ENCODE results near the gene CABLES2. TPM values are rescaled to one million over a fixed set of nuclear protein-coding genes. Genes with fewer than 3 reads are reported as not detected.

Gene CABLES2, protein sequence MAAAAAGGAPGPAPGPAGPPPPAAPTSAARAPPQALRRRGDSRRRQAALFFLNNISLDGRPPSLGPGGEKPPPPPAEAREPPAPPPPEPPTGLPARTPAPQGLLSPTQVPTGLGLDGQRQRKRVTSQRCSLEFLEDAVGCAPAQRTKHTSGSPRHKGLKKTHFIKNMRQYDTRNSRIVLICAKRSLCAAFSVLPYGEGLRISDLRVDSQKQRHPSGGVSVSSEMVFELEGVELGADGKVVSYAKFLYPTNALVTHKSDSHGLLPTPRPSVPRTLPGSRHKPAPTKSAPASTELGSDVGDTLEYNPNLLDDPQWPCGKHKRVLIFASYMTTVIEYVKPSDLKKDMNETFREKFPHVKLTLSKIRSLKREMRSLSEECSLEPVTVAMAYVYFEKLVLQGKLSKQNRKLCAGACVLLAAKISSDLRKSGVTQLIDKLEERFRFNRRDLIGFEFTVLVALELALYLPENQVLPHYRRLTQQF
- total RNA-seq, result 10 to 100 TPM; 20.6 to 25.3 TPM
- long read RNA-seq, partial matches to known transcripts, result 7 of 17 reads
- long read RNA-seq, other reads (novel, unspliced or antisense), result 9 of 17 reads

GRCh38 chr20:62407221-62407992 lies at the start of gene CABLES2:
Gene CABLES2, minus strand, starts transcription at chr20:62407285. Its CDS starts 9 bp downstream, at chr20:62407276.
- intact Hi-C loops (cut with DNase I), result no loop called here
- DNase-seq (peak; percentile 97), ATAC-seq (peak; percentile 90 to 91)

- DNase-seq (no peak), ATAC-seq (no peak)
- intact Hi-C loops (cut with DNase I), result no loop called here
These were observed 48.8 kb upstream of the CABLES2 start for GRCh38 chr20:62455929-62456328.

DNA sequence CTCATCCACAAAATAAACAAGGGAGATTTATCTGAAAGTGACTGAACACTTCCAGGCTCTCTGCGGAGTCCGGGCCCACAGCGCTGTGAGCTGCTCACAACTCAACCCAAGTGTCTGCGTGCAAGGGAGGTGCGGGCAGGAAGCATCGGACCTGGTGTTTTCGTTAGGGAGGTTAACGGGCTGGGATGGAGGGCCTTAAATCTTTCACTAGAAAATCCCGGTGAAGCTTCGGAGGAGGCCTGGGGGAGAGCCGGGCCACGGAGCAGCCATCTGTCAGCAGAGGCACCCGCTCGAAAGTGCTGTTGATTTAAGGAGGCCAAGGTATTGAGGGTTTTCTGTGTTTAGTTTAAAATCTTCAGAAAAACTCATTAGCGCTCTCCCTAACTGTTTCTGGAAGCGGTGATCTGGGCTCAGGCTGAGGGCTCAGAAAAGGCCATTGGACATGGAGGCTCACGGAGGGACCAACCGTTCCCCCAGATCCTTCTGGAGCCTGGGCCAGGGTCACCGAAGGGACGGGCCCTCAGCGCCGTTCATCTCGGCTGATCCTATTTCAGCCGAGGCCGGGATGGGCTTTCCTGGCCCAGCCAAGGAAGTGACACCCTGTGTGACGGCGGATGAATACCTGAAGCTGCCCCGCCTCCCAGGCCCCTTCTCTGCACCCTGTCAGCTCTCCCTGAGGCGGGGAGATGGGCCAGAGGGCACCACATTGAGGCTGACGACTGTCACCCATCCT lies 48.0 kb upstream of the CABLES2 start:
- ATAC-seq (no peak), DNase-seq (no peak)
- intact Hi-C loops (cut with DNase I), result no loop called here

DNA sequence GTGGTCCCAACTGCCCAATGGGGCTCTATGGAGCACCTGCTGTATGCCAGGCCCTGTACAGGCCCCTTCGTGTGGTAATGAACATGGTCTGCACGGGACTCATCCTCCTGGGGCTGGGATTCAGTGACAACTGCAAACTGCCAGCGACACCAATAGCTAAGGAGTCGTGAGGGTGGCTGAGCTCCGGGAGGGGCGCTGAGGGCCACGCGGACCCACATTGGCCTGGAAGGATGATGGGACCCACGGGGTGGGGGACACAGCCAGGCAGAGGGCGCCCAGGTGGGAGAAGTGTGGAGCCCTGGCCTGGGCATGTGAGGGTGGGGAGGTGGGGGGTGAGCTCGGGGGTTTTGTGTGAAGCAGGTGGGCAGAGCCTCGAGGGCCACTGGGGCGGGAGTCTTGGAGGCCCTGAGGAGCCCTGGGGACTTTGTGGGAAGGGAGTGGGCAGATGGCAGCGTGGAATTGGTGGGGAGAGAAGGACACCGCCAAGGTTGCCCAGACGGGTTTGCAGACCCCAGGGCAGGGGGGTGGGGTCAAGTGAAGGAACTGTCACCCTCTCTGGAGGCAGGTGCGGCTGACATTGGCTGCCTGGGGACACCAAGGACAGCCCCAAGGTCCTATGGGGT lies 46.2 kb upstream of the CABLES2 start:
- intact Hi-C loops (cut with DNase I), result no loop called here
- DNase-seq (no peak), ATAC-seq (no peak)

- DNase-seq (no peak), ATAC-seq (no peak)
- intact Hi-C loops (cut with DNase I), result no loop called here
These were observed 45.5 kb upstream of the CABLES2 start for GRCh38 chr20:62452475-62453095.

DNA sequence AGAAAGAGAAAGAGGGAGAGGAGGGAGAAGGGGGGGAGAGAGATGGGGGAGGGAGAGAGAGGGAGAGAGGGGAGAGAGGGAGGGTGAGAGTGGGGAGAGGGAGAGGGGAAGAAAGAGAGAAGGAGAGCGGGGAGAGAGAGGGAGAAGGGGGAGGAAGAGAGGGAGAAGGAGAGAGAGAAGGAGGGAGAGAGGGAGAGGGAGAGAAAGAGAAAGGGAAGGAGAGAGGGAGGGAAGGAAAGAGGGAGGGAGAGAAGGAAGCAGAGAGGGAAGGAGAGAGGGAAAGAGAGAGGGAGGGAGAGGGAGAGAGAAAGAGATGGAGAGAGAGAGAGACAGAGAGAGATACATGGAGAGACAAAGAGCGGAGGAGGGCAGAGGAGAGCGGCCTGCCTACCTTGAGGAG lies 44.9 kb upstream of the CABLES2 start:
- DNase-seq, result no peak
- intact Hi-C loops (cut with DNase I), result no loop called here
- no peak for ATAC-seq

DNA sequence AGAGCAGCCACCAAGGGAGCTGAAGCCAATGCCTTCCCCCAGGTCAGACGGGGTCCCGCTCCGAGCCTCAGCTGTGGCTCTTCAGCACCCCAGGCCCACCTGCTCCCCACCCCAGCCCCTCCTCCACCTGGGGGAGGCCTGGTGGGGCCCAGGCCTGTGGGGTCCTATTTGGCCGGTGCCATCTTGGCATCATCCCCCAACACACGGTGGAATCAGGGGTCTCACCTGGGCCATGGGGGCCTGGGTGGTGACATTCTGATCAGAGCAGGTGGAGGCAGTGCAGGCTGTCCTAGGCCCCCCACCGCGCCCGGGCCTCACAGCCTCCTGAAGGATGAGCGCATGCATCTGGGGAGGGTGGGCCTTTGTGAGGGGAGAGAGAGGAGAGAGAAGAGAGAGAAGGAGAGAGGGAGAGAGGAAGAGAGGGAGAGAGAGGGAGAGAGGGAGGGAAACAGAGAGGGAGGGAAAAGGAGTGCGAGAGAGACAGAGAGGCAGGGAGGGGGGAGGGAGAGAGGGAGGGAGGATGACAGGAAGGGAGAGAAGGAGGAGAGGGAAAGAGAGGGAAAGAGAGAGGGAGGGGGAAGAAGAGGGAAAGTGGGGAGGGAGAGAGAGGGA lies 44.2 kb upstream of the CABLES2 start:
- intact Hi-C loops (cut with DNase I), result no loop called here
- DNase-seq (no peak), ATAC-seq (no peak)

- peak; percentile 23 to 51 for ATAC-seq
- intact Hi-C loops (cut with DNase I), result no loop called here
- no peak for DNase-seq
These were observed 43.0 kb upstream of the CABLES2 start for GRCh38 chr20:62449951-62450691.

- ATAC-seq (no peak), DNase-seq (no peak)
- intact Hi-C loops (cut with DNase I), result no loop called here
These were observed 41.7 kb upstream of the CABLES2 start for GRCh38 chr20:62448788-62449187.

GRCh38 chr20:62448038-62448437 lies 41.0 kb upstream of the CABLES2 start:
- intact Hi-C loops (cut with DNase I), result no loop called here
- DNase-seq, result no peak
- no peak for ATAC-seq

DNA sequence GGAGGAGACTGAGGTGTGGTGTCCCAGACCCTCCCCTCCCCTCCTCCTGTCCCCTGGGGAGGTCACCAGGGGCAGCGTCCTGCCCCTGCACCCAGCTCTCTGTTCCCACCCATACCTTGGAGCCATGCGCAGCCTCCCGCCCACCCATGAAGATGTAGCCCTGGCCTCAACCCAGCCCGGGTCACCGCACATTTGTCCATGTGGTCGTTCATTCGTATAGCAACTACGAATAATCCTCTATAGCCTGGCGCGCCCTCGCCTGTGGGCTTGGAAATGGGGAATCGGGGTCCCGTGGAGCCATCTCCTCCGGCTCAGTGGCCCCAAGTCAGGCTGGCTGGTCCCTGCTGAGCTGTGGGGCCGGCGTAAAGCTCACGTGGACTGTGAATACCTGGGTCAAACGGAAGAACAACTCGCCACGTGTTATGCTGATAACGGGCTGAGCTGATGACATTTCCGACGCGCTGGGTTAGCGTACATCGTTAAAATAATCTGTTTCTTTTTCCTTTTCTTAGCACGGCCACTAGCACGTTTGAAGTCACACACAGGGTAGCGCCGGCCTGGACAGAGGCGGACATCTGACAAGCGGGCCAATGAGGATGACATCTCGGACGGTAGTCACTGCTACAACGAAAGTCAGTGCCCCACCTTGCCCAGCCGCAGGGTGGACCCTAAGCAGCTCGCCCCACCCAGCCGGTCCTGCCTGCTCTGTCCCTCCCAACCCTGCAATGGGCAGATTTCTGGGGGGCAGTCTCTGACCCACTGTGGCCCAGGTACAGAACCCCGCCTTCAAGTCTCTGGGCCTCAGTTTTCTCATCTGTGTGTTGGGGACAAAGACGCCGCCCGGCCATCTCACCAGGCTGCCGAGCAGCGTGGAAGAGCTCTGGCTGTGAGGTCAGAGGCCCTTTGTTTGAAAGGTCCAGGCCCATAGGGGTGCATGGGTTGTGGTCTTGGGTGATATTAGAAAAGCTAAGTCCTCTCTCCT lies 40.1 kb upstream of the CABLES2 start:
- DNase-seq (no peak), ATAC-seq (no peak)
- intact Hi-C loops (cut with DNase I), result no loop called here

- ATAC-seq, result no peak
- intact Hi-C loops (cut with DNase I), result no loop called here
- no peak for DNase-seq
These were observed 39.4 kb upstream of the CABLES2 start for GRCh38 chr20:62446481-62446880.

DNA sequence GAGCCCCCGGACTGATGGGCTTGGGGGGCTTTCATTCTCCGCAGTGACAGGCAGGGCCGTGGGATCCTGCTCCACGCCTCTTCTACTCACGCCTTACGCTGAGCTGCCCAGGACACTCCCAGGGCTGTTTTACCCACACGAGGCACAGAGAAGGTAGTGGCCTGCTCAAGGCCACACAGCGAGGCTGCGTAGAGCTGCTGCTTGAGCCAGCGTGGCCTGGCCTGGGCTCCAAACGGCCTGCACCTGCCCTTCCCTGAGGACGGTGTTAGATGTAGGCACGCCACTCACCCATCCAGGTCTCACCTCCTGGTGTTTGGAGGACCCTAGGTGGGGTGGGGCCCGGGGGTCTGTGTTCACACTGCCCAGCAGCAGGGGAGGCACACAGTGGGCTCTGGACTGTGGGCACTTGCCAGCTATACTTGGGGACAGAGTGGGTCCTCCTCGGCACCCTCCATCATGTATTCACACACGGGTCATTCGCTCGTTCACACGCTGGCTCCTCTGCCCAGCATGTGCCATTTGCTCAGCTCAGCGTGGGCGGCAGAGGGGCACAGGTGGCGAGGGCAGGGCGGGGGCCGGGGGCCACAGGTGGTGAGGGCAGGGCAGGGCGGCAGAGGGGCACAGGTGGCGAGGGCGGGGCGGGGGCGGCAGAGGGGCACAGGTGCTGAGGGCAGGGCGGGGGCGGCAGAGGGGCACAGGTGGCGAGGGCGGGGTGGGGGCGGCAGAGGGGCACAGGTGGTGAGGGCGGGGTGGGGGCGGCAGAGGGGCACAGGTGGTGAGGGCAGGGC lies 38.7 kb upstream of the CABLES2 start:
- intact Hi-C loops (cut with DNase I), result no loop called here
- DNase-seq (no peak), ATAC-seq (no peak)

GRCh38 chr20:62444286-62444685 lies 37.2 kb upstream of the CABLES2 start:
- DNase-seq, result no peak
- ATAC-seq, result no peak

DNA sequence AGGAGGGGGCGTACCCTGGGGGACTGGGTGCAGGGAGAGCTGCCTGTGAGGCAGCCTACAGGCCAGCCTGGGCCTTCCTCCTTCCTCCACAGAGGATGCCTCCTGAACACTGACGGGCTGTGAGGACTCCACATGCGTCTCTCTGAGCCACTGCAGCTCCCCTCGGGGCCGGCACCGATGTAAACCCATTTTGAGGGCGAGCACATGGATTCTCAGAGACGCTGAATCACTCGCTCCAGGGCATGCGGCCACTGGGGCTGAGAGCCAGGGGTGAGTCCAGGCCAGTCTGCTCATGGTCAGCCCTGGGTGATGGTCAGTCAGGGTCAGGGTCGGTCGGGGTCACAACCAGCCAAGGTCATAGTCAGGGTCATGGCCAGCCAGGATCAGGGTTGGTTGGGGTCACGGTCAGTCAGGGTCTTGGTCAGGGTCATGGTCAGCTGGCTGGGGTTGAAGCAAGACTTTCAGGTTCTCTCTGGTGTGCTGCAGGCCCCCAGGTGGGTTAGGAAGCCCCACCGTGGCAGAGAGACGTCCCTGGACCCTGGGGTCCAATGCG lies 35.0 kb upstream of the CABLES2 start:
- no peak for ATAC-seq
- no peak for DNase-seq
- intact Hi-C loops (cut with DNase I), result no loop called here

More at GRCh38 chr20:62444286-62444685, 37.2 kb upstream of the CABLES2 start:
- intact Hi-C loops (cut with DNase I), result no loop called here

Data from left cardiac atrium (tissue), 4 donors.